MCF 10A (cell line): ENCODE results near the gene PDZD4. TPM values are rescaled to one million over a fixed set of nuclear protein-coding genes. Genes with fewer than 3 reads are reported as not detected.

ENCODE experiments used
- BruUV-seq: library from RNA; stranded (reverse); fragments of 400-500 nt; replicated peaks from 2 replicates; lab custom pipeline; 2021; lab: Mats Ljungman, UMichigan
- CTCF ChIA-PET: fragments of 300-600 bp; sonication (Branson Sonifier 250); formaldehyde crosslinking; extraction: SDS; loops from one replicate; lab custom pipeline; 2021; ENCODE audit warnings: antibody characterized with exemption, inconsistent platforms; lab: Yijun Ruan, JAX
- POLR2A ChIA-PET: fragments of 300-600, 350-650 bp; sonication (Branson Sonifier 250); formaldehyde crosslinking; extraction: SDS; loops from one replicate; lab custom pipeline; 2020; ENCODE audit warnings: antibody characterized with exemption, inconsistent platforms; lab: Yijun Ruan, JAX
- DNase-seq: peaks from one replicate; pipeline ENCODE4 v3.0.0-alpha.2; 2018; ENCODE audit not compliant: unreplicated experiment
- H3K27ac Mint-ChIP-seq: one replicate; pipeline ENCODE4 v1.8.0; 2022; ENCODE audit warnings: mild to moderate bottlenecking, low read depth, mixed read lengths; ENCODE audit not compliant: unreplicated experiment
- H3K27me3 Mint-ChIP-seq: one replicate; pipeline ENCODE4 v1.8.0; 2022; ENCODE audit warnings: mixed read lengths; ENCODE audit not compliant: insufficient read depth, unreplicated experiment
- H3K36me3 Mint-ChIP-seq: one replicate; pipeline ENCODE4 v1.8.0; 2022; ENCODE audit warnings: mild to moderate bottlenecking, moderate library complexity, mixed read lengths; ENCODE audit not compliant: insufficient read depth, unreplicated experiment
- H3K4me1 Mint-ChIP-seq: one replicate; pipeline ENCODE4 v1.8.0; 2022; ENCODE audit warnings: mixed read lengths; ENCODE audit not compliant: insufficient read depth, unreplicated experiment
- H3K4me3 Mint-ChIP-seq: one replicate; pipeline ENCODE4 v1.8.0; 2022; ENCODE audit warnings: mild to moderate bottlenecking, moderate library complexity, mixed read lengths; ENCODE audit not compliant: unreplicated experiment
- H3K9me3 Mint-ChIP-seq: one replicate; pipeline ENCODE4 v1.8.0; 2022; ENCODE audit warnings: mixed read lengths; ENCODE audit not compliant: unreplicated experiment
- intact Hi-C: fragments of 100-400 bp; cut with micrococcal nuclease; formaldehyde crosslinking; loops from 2 replicates; pipeline ENCODE4 v1.14.1; 2022
- total RNA-seq: library from RNA; stranded (reverse); gene quantifications from 2 replicates; pipeline ENCODE4 v1.2.3, GENCODE V29; 2022
- TF ChIP-seq, protein P1 (sequence below): fragments of 200-600 bp; IDR thresholded peaks from one replicate; pipeline ENCODE4 v1.8.0; 2022; ENCODE audit warnings: antibody characterized with exemption, mild to moderate bottlenecking; ENCODE audit not compliant: unreplicated experiment

Gene PDZD4
- total RNA-seq, 1 experiment from 2014 or later, result not detected

DNA sequence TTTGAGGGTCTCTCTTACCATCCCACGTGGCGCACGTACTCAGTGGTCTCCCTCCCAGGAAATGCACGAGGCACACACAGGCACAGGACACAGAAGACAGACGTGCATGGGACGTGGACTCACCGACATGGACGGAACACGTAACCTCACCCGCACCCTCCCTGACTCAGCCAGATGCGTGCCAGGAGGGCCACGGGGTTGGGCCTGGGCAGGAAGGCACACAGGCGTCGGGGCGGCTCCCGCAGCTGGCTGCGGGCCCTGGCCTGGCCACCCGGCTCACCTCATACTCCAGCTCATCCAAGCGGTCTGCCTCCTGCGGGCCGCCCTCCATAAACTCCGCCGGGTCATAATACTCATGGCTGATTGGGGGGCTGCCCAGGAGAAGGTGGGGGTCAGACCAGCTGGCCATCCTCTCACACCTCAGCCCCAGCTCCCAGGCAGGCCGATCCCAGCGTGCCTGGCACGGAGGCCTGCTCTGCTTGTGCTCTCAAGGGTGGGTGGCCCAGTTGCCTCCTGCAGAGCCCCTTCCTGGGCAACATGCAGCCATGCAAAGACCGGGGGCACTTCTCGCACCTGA lies 23.3 kb downstream of the PDZD4 start:
- no peaks in the 10 kb centered on the region for H3K4me1 Mint-ChIP-seq
- intact Hi-C loops, result no loop called here
- no peaks in the 10 kb centered on the region for H3K36me3 Mint-ChIP-seq
- CTCF ChIA-PET, result no interaction called here
- H3K9me3 Mint-ChIP-seq, result peaks cover 8% of the 10 kb centered on the region
- H3K27ac Mint-ChIP-seq, result no peak overlapping the region
- POLR2A ChIA-PET, result interaction anchor here (1.4 to 1.6 kb wide), 2 partner anchors 14 to 121 kb away, joined by 5 to 8 read pairs; no protein-coding TSS in a partner anchor
- no peak overlapping the region for H3K4me3 Mint-ChIP-seq
- peak; percentile 30 for DNase-seq
- no TSS peak for BruUV-seq
- TF ChIP-seq, protein P1, sequence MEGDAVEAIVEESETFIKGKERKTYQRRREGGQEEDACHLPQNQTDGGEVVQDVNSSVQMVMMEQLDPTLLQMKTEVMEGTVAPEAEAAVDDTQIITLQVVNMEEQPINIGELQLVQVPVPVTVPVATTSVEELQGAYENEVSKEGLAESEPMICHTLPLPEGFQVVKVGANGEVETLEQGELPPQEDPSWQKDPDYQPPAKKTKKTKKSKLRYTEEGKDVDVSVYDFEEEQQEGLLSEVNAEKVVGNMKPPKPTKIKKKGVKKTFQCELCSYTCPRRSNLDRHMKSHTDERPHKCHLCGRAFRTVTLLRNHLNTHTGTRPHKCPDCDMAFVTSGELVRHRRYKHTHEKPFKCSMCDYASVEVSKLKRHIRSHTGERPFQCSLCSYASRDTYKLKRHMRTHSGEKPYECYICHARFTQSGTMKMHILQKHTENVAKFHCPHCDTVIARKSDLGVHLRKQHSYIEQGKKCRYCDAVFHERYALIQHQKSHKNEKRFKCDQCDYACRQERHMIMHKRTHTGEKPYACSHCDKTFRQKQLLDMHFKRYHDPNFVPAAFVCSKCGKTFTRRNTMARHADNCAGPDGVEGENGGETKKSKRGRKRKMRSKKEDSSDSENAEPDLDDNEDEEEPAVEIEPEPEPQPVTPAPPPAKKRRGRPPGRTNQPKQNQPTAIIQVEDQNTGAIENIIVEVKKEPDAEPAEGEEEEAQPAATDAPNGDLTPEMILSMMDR, result no peak
- H3K27me3 Mint-ChIP-seq, result peaks cover 3% of the 10 kb centered on the region

DNA sequence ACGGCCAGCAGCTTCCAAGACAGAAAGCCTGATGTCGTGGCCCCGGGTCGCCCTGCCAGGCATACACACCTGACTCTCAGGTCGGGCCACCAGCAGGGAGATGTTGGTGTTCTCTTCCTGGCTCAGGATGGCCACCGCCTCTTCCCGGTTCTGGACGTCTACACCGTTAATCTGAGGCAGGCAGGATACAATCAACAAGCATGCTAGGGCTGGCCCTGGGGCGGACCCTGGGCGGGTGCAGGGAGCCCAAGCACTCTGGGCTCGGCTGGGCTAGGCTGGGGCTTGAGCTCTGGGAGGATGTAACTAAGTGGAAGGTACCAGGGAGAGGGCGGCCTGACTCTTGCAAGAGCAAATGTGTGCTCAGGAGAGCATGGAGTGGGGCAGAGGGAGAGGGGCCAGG lies 24.9 kb downstream of the PDZD4 start:
- intact Hi-C loops, result no loop called here
- no peak for DNase-seq
- no peak overlapping the region for H3K4me3 Mint-ChIP-seq
- no peaks in the 10 kb centered on the region for H3K27me3 Mint-ChIP-seq
- BruUV-seq, result no TSS peak
- TF ChIP-seq, protein P1, result no peak
- ChIA-PET CTCF (interaction anchor here (1.0 kb wide), 1 partner anchor 117 kb away, joined by 3 read pairs; no protein-coding TSS in a partner anchor), POLR2A (interaction anchor here (0.6 to 1.6 kb wide), 2 partner anchors 12 to 165 kb away, joined by 3 to 8 read pairs; no protein-coding TSS in a partner anchor)
- no peaks in the 10 kb centered on the region for H3K36me3 Mint-ChIP-seq
- peaks cover 8% of the 10 kb centered on the region for H3K9me3 Mint-ChIP-seq
- H3K4me1 Mint-ChIP-seq, result no peaks in the 10 kb centered on the region
- no peak overlapping the region for H3K27ac Mint-ChIP-seq

DNA sequence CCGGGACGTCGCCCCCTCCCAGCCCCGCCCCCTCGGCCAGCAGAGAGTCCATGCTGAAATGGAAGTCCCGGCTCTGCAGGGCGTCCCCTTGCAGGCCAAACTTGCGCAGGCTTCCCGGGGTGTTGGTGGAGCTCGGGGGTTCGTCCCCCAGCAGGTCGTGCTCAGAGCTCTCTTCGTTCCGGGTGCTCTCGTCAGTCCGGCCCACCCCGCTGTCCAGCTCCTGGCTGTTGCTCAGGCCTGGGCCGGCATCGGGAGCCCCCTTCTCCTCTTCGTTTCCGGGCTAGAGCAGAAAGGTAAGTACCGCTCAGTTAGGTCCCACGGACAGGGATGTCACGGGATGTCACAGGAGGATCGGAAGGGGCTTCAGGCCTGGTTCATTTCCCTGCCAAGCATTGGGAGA lies 25.7 kb downstream of the PDZD4 start:
- Mint-ChIP-seq H3K9me3 (peaks cover 8% of the 10 kb centered on the region), H3K36me3 (no peaks in the 10 kb centered on the region), H3K4me1 (no peaks in the 10 kb centered on the region), H3K27me3 (no peaks in the 10 kb centered on the region), H3K4me3 (no peak overlapping the region), H3K27ac (no peak overlapping the region)
- no TSS peak for BruUV-seq
- TF ChIP-seq, protein P1, result no peak
- ChIA-PET CTCF (no interaction called here), POLR2A (interaction anchor here (0.7 kb wide), 1 partner anchor 230 kb away, joined by 3 read pairs; no protein-coding TSS in a partner anchor)
- DNase-seq, result no peak
- intact Hi-C loops, result no loop called here

DNA sequence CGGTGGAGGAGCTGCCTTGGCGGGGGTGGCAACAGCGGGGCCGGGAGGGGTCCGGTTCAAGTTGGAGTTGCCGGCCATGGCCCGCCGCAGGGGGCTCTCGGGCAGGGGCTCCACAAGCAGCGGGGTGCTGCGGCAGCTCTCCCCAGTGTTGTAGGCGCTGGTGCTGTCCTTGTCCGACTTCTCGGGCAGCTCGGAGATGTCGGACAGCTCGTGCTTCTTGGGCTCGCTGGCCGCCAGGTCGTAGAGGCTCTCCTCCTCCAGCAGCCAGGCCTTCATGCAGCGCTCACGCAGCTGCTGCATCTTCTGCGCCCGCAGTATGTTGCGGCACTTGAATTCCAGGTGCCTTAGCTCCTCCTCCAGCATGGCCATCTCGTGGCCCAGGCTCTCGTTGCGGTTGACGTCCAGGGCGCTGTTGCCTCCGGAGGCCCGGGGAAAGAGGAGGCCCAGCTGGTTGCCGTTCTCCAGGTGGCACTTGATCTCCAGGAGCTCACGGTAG lies 26.2 kb downstream of the PDZD4 start:
- intact Hi-C loops, result no loop called here
- H3K9me3 Mint-ChIP-seq, result peaks cover 8% of the 10 kb centered on the region
- DNase-seq, result no peak
- no peak overlapping the region for H3K4me3 Mint-ChIP-seq
- H3K27me3 Mint-ChIP-seq, result no peaks in the 10 kb centered on the region
- BruUV-seq, result no TSS peak
- POLR2A ChIA-PET, result interaction anchor here (0.7 kb wide), 1 partner anchor 230 kb away, joined by 3 read pairs; no protein-coding TSS in a partner anchor
- CTCF ChIA-PET, result interaction anchor here (0.7 kb wide), 1 partner anchor 156 kb away, joined by 4 read pairs; no protein-coding TSS in a partner anchor
- H3K4me1 Mint-ChIP-seq, result no peaks in the 10 kb centered on the region
- TF ChIP-seq, protein P1, result no peak
- H3K36me3 Mint-ChIP-seq, result peaks cover 4% of the 10 kb centered on the region
- no peak overlapping the region for H3K27ac Mint-ChIP-seq
